ENCODE measurements around the gene XPR1.

GRCh38 chr1:180811886-180812285 lies 180.1 kb downstream of the XPR1 start:
- no peak for TF ChIP-seq POLR2A (IDR thresholded peaks at IDR 0.05)
- no peak for TF ChIP-seq CTCF (IDR thresholded peaks at IDR 0.05)
- no peak for TF ChIP-seq EP300 (IDR thresholded peaks at IDR 0.05)
